Measurements from ENCODE around the gene KIF19.

DNA sequence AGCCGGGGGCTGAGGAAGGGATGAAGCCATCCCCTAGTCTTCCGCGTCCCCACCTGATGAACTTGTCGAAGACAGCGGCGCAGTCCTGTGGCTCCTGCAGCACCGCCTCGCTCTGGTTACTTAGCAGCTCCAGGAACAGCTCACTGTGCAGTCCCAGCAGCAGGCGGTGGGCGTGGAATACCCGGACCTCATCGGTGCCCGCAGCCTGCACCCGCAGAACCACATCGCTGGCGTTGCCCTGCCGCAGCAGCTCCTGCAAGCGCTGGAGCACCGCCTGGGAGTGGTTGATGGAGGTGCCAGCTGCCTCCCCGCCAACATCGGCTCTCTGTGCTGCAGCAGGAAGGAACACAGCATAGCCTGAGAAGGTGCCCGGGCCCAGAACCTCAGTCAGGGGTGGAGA is 33.9 kb downstream of the KIF19 start:
- TF ChIP-seq, protein P1, sequence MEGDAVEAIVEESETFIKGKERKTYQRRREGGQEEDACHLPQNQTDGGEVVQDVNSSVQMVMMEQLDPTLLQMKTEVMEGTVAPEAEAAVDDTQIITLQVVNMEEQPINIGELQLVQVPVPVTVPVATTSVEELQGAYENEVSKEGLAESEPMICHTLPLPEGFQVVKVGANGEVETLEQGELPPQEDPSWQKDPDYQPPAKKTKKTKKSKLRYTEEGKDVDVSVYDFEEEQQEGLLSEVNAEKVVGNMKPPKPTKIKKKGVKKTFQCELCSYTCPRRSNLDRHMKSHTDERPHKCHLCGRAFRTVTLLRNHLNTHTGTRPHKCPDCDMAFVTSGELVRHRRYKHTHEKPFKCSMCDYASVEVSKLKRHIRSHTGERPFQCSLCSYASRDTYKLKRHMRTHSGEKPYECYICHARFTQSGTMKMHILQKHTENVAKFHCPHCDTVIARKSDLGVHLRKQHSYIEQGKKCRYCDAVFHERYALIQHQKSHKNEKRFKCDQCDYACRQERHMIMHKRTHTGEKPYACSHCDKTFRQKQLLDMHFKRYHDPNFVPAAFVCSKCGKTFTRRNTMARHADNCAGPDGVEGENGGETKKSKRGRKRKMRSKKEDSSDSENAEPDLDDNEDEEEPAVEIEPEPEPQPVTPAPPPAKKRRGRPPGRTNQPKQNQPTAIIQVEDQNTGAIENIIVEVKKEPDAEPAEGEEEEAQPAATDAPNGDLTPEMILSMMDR (IDR thresholded peaks at IDR 0.05; ENCODE audit: low read length) = no peak
- TF ChIP-seq EZH2 (optimal IDR thresholded peaks at IDR 0.05; ENCODE audit: low read depth, low read length) = no peak

Data from MM.1S (cell line).